ENCODE data around the gene VWA3A. TPM values are rescaled to one million over a fixed set of nuclear protein-coding genes. Genes with fewer than 3 reads are reported as not detected.

VWA3A gene
- under 1 TPM in 1 of 2 donors, not detected in 1; under 0.01 TPM for total RNA-seq

DNA sequence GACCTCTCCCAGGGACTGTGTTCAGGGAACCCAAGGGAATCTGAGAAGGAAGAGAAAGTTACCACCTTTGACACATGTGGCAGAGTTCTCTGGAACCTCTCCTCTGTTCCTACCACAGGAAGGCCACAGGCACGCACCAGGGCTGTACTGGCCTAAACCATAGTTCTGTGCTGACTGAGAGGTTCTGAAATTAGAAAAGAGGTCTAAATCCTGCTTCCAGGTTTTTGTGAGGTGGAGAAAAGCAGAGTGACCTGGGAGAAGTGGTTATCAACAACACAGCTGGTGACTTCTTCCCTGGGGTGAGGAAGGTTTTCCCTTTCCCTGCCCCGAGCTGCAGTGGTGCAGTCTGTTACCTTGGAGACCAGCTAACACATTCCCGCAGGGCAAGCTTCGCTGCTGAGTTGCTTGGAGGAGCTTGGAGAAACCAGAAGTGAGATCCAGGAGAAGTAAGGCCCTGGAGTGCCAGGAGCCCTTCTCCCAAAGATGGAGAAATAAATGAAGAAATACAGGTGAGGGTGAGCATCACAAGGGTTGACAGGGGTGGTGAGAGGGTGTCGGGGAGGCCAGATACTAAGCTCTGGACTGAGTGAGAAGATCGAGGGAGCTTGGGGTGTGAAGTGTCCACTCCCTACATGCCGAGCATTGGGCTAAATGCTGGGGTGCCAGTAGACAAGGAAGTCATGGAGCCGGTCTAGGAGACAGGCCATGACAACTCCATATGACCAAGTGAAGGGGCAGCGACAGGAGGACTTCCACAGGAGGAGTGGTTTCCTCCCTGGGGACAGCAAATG lies at the start of gene VWA3A:
TSS of gene VWA3A (plus strand) at position 399 of the 791 bp plus-strand sequence. CDS start at position 496, 97 bp downstream.

GRCh38 chr16:22161999-22162655 lies 69.8 kb downstream of the VWA3A start, which contains the start of gene SDR42E2:
SDR42E2 (plus strand) TSS chr16:22162506; CDS start chr16:22165583, 3,077 bp downstream.

DNA sequence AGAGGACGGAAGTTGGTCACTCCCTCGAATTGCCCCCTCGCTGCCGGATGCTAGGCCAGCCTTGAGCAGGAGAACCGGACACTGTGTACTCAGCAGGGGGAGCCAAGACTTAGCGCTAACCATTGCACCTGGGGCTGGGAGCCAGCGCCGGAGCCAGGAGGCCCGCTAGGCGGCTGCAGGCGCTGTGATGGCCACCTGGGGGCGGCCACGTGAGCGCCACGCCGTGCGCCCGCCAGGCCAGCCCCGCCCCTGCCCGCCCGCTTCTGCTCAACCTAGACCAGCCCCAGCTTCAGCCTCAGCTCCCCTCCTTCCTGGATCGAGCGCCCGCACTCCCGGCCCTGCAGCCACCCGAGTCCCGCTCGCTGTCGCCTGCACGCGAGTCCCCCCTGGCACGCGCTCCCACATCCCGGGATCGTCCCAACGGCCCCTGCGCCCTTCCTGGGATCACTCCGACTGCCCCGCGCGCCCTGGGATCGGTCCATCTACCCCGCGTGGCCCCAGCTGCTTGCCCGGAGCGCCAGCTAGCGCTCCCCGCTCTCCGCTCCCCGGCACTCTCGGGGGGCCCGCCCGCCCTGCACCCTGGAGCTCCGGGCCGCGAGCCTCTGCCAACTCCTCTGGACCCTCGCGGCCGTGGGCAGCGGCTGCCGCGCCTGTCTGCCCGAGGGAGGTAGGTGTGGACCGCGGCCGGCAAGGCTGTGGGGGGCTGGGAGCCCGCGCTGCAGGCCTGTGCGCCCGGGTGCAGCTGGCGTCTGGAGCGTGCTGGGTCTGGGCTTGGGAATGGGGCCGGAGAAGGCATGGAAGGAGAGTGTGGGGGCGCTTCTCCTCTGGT lies 113.9 kb downstream of the VWA3A start, which contains the start of gene EEF2K:
TSS of gene EEF2K (plus strand) at position 266 of the 829 bp plus-strand sequence. CDS start 19,452 bp downstream, outside the sequence.

Other genes starting within 250 kb of the VWA3A start
- gene NPIPB4, start 234.8 kb upstream of the VWA3A start, total RNA-seq: 10 to 100 TPM; 36.5 to 54.6 TPM
- 100 to 1,000 TPM; 139 to 182 TPM for gene UQCRC2, start 139.2 kb upstream of the VWA3A start, total RNA-seq
- gene PDZD9, start 91.4 kb upstream of the VWA3A start, total RNA-seq: not detected
- gene MOSMO, start 84.4 kb upstream of the VWA3A start, total RNA-seq: 10 to 100 TPM; 10.3 to 18.6 TPM
- gene SDR42E2, start 70.0 kb downstream of the VWA3A start, total RNA-seq: under 1 TPM in 1 of 2 donors, not detected in 1; under 0.01 TPM
- gene EEF2K, start 113.7 kb downstream of the VWA3A start, total RNA-seq: 10 to 100 TPM; 18.9 to 37.0 TPM
- gene POLR3E, start 204.9 kb downstream of the VWA3A start, total RNA-seq: 10 to 100 TPM; 24.8 to 31.6 TPM